Upper lobe of left lung (tissue), 4 donors: ENCODE measurements around the gene LRRC66.

Experiments used
- EP300 ChIP-seq, 4 donors: sonication (generic); formaldehyde crosslinking; IDR thresholded peaks; one replicate each; pipeline ENCODE4 v1.5.1; 2017; ENCODE audit warnings: antibody characterized with exemption in 4 of 4, control low read depth in 2 of 4
- POLR2A ChIP-seq, 4 donors: fragments of 450-650 bp; IDR thresholded peaks; one replicate each; pipeline ENCODE4 v1.5.1; 2016 to 2017; ENCODE audit warnings: antibody characterized with exemption in 4 of 4, mild to moderate bottlenecking in 2 of 4
- POLR2AphosphoS5 ChIP-seq, 2 donors: sonication (generic); formaldehyde crosslinking; IDR thresholded peaks; one replicate each; pipeline ENCODE4 v1.5.1; 2017; ENCODE audit warnings: antibody characterized with exemption in 2 of 2
- TF ChIP-seq, protein P1 (sequence below), 6 experiments: fragments of 450-650 bp in 4 of 6; fragments of 200-600 bp in 2 of 6; sonication (generic) in 2 of 6; IDR thresholded peaks; one replicate each; pipeline ENCODE4 v1.5.1; 2016 to 2019; ENCODE audit warnings: antibody characterized with exemption in 6 of 6

DNA sequence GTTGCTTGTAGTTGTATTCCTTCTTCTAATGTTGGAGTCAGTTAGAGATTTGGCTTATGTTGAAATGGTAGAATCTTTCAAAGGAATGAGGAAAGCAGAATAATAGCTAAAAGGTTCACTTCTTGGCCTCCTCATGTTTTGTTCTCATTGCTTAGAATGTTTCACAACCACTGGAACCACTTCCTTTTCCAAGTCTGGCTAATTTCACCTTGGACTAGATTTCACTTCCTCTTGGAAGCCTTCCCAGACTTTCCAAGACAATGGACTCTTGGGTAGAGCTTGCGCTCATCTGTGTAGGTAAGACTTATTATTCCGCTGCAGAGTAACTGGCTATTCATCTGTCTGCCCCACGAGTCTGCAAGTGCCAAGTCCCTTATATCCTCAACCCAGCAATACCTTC lies 39.2 kb upstream of the LRRC66 start:
- TF ChIP-seq, protein P1, sequence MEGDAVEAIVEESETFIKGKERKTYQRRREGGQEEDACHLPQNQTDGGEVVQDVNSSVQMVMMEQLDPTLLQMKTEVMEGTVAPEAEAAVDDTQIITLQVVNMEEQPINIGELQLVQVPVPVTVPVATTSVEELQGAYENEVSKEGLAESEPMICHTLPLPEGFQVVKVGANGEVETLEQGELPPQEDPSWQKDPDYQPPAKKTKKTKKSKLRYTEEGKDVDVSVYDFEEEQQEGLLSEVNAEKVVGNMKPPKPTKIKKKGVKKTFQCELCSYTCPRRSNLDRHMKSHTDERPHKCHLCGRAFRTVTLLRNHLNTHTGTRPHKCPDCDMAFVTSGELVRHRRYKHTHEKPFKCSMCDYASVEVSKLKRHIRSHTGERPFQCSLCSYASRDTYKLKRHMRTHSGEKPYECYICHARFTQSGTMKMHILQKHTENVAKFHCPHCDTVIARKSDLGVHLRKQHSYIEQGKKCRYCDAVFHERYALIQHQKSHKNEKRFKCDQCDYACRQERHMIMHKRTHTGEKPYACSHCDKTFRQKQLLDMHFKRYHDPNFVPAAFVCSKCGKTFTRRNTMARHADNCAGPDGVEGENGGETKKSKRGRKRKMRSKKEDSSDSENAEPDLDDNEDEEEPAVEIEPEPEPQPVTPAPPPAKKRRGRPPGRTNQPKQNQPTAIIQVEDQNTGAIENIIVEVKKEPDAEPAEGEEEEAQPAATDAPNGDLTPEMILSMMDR (IDR thresholded peaks at IDR 0.05), result no peak
- TF ChIP-seq POLR2A (IDR thresholded peaks at IDR 0.05), result no peak
- TF ChIP-seq POLR2AphosphoS5 (IDR thresholded peaks at IDR 0.05), result no peak
- no peak for TF ChIP-seq EP300 (IDR thresholded peaks at IDR 0.05)
